GM12873 (cell line): ENCODE measurements around the gene MUCL3.
A peak's percentile ranks its signal among the peaks of the same experiment; 100 is the strongest.

ENCODE experiments used
- CTCF ChIP-seq: IDR thresholded peaks from 2 replicates; pipeline ENCODE4 v1.5.1; 2012; ENCODE audit warnings: low read depth, mild to moderate bottlenecking, moderate library complexity, low read length, control low read depth; ENCODE audit not compliant: insufficient read depth; ENCODE audit errors: missing control alignments

Gene MUCL3

GRCh38 chr6:30963641-30964040 is 22.9 kb downstream of the MUCL3 start:
- TF ChIP-seq CTCF: no peak

DNA sequence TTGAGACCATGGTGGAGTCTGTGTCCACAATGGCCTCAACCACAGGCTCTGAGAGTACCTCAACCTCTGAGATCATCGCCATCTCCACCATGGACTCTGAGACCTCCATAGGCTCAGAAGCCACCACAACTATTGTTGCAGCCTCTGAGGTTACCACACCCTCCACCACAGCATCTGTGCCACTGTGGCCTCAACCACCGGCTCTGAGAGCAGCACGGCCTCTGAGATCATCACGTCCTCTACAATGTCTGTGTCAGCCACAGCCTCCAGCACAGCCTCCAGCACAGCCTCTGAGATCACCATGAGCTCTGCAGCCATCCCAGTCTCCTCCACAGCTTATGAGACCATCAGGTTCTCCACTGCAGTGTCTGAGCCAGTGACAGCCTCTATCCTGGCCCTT is 23.3 kb downstream of the MUCL3 start:
- no peak for TF ChIP-seq CTCF

DNA sequence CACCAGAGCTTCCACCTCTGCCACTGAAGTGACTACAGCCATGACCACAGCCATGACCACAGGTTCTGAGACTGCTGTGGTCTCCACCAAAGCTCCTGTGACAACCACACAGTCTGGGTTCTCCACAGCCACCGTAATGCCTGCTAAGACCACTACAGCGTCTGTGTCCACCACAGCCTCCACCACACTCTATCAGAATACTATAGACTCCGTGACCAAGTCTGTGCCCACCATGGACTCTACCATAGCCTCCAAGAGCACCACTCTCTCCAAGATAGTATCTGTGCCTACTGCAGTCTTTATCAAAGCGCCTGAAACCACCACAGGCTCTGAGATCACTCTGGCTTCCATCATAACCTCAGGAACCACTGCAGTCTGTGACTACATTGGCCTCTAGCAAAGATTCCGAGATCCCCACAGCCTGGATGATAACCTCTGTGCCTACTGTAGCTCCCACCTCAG is 24.4 kb downstream of the MUCL3 start:
- TF ChIP-seq CTCF: no peak

- peak; percentile 16 for TF ChIP-seq CTCF
These were observed 25.4 kb downstream of the MUCL3 start for GRCh38 chr6:30966154-30966553.

- TF ChIP-seq CTCF: no peak
These were observed 30.2 kb downstream of the MUCL3 start for GRCh38 chr6:30970946-30971345.

GRCh38 chr6:30972816-30973215 is 32.0 kb downstream of the MUCL3 start:
- TF ChIP-seq CTCF: no peak

GRCh38 chr6:30974490-30975252 is 33.9 kb downstream of the MUCL3 start:
- no peak for TF ChIP-seq CTCF
